HepG2 (cell line): Measurements from ENCODE around the gene MMD2. TPM values are rescaled to one million over a fixed set of nuclear protein-coding genes. Genes with fewer than 3 reads are reported as not detected.
A peak's percentile ranks its signal among the peaks of the same experiment; 100 is the strongest.

ENCODE experiments used
- AGO2 ChIP-seq: fragments of 200-400 bp; formaldehyde crosslinking; optimal IDR thresholded peaks from 2 replicates; pipeline ENCODE3; 2017; ENCODE audit warnings: mild to moderate bottlenecking, low read depth, low read length, moderate library complexity
- ARNT2 ChIP-seq: sonication (generic); formaldehyde crosslinking; IDR thresholded peaks from 2 replicates; pipeline ENCODE4 v1.8.0; 2022; ENCODE audit warnings: mild to moderate bottlenecking, low read depth, missing genetic modification reagents, moderate library complexity
- CBX5 ChIP-seq: sonication (generic); formaldehyde crosslinking; IDR thresholded peaks from 2 replicates; pipeline ENCODE4 v1.4.0; 2020; ENCODE audit warnings: missing genetic modification reagents, borderline replicate concordance
- DMAP1 ChIP-seq: IDR thresholded peaks from 2 replicates; pipeline ENCODE4 v1.6.1; 2016
- ERF ChIP-seq: IDR thresholded peaks from 2 replicates; pipeline ENCODE4 v1.6.1; 2018; ENCODE audit warnings: missing biosample characterization, missing genetic modification reagents
- FLYWCH1 ChIP-seq: sonication (generic); formaldehyde crosslinking; IDR thresholded peaks from 2 replicates; pipeline ENCODE4 v1.8.1; 2023; ENCODE audit warnings: mild to moderate bottlenecking, missing genetic modification reagents
- FOSL1 ChIP-seq: sonication (generic); formaldehyde crosslinking; IDR thresholded peaks from 2 replicates; pipeline ENCODE4 v1.9.0; 2021; ENCODE audit warnings: missing genetic modification reagents, borderline replicate concordance
- GABPB1 ChIP-seq: IDR thresholded peaks from 2 replicates; pipeline ENCODE4 v1.6.1; 2016; ENCODE audit warnings: mild to moderate bottlenecking, missing genetic modification reagents, moderate library complexity, missing compliant biosample characterization
- MAFF ChIP-seq: IDR thresholded peaks from 2 replicates; pipeline ENCODE4 v1.6.1; 2011; ENCODE audit warnings: low read depth, low read length, improper control_type of control experiment
- NFKB2 ChIP-seq: sonication (generic); formaldehyde crosslinking; IDR thresholded peaks from 2 replicates; pipeline ENCODE4 v1.4.0; 2020; ENCODE audit warnings: missing genetic modification reagents, borderline replicate concordance
- PLRG1 ChIP-seq: fragments of 450-650 bp; conservative IDR thresholded peaks from 2 replicates; pipeline ENCODE4 v1.6.1; 2016
- RBFOX2 ChIP-seq: fragments of 200-400 bp; formaldehyde crosslinking; IDR thresholded peaks from 2 replicates; pipeline ENCODE4 v1.6.1; 2017; ENCODE audit warnings: low read depth, mild to moderate bottlenecking, low read length
- RFX5 ChIP-seq: IDR thresholded peaks from 2 replicates; pipeline ENCODE4 v1.6.1; 2011; ENCODE audit warnings: low read depth, low read length, improper control_type of control experiment
- SATB2 ChIP-seq: sonication (generic); formaldehyde crosslinking; IDR thresholded peaks from 2 replicates; pipeline ENCODE4 v1.5.0; 2020; ENCODE audit warnings: missing genetic modification reagents
- SMAD3 ChIP-seq: sonication (generic); formaldehyde crosslinking; IDR thresholded peaks from 2 replicates; pipeline ENCODE4 v1.4.0; 2020; ENCODE audit warnings: missing genetic modification reagents
- SMARCE1 ChIP-seq: fragments of 450-650 bp; IDR thresholded peaks from 2 replicates; pipeline ENCODE4 v1.6.1; 2017; ENCODE audit warnings: borderline replicate concordance
- TAF1 ChIP-seq: sonication (generic); formaldehyde crosslinking; IDR thresholded peaks from 2 replicates; pipeline ENCODE4 v1.4.0; 2020; ENCODE audit warnings: missing genetic modification reagents
- YEATS4 ChIP-seq: sonication (generic); formaldehyde crosslinking; IDR thresholded peaks from 2 replicates; pipeline ENCODE4 v1.4.0; 2020; ENCODE audit warnings: missing genetic modification reagents, borderline replicate concordance
- ZBTB3 ChIP-seq: sonication (generic); formaldehyde crosslinking; IDR thresholded peaks from 2 replicates; pipeline ENCODE4 v1.4.0; 2020; ENCODE audit warnings: low read depth, mild to moderate bottlenecking, moderate library complexity, missing genetic modification reagents, borderline replicate concordance
- ZHX1 ChIP-seq: sonication (generic); formaldehyde crosslinking; IDR thresholded peaks from 2 replicates; pipeline ENCODE4 v1.8.1; 2022; ENCODE audit warnings: low read depth, mild to moderate bottlenecking, missing genetic modification reagents
- ZNF264 ChIP-seq: sonication (generic); formaldehyde crosslinking; IDR thresholded peaks from 2 replicates; pipeline ENCODE4 v1.4.0; 2020; ENCODE audit warnings: missing genetic modification reagents
- ZNF317 ChIP-seq: sonication (generic); formaldehyde crosslinking; IDR thresholded peaks from 2 replicates; pipeline ENCODE4 v1.5.0; 2020; ENCODE audit warnings: mild to moderate bottlenecking, missing genetic modification reagents
- ZNF431 ChIP-seq: sonication (generic); formaldehyde crosslinking; IDR thresholded peaks from 2 replicates; pipeline ENCODE4 v1.9.0; 2022; ENCODE audit warnings: missing genetic modification reagents, low read depth, mild to moderate bottlenecking, borderline replicate concordance
- ZNF44 ChIP-seq: sonication (generic); formaldehyde crosslinking; IDR thresholded peaks from 2 replicates; pipeline ENCODE4 v1.5.1; 2020; ENCODE audit warnings: mild to moderate bottlenecking, missing genetic modification reagents
- ZNF598 ChIP-seq: sonication (generic); formaldehyde crosslinking; IDR thresholded peaks from 2 replicates; pipeline ENCODE4 v1.5.1; 2020; ENCODE audit warnings: mild to moderate bottlenecking, missing genetic modification reagents, borderline replicate concordance
- ZNF879 ChIP-seq: sonication (generic); formaldehyde crosslinking; IDR thresholded peaks from 2 replicates; pipeline ENCODE4 v1.8.1; 2023; ENCODE audit warnings: missing genetic modification reagents
- ZSCAN22 ChIP-seq: sonication (generic); formaldehyde crosslinking; IDR thresholded peaks from 2 replicates; pipeline ENCODE4 v1.4.0; 2020; ENCODE audit warnings: mild to moderate bottlenecking, missing genetic modification reagents
- polyA plus RNA-seq, 8 experiments: library from polyadenylated mRNA; depleted of rRNA in 3 of 8; stranded (reverse) in 7 of 8; unstranded in 1 of 8; fragments of >200 nt; fragmentation: Illumina TruSeq in 4 of 8; extraction: Trizol in 4 of 8; gene quantifications; 2 replicates each; pipeline versions ENCODE4 v1.2.1 to v1.2.3, GENCODE V29; 2011 to 2016; ENCODE audit warnings: low read depth in 4 of 8, missing spikeins in 1 of 8, mixed read lengths in 1 of 8; ENCODE audit not compliant: insufficient read depth in 1 of 8
- total RNA-seq, 5 experiments: library from RNA; depleted of rRNA; stranded (reverse); fragments of >200 nt; fragmentation: Illumina TruSeq; extraction: Trizol; gene quantifications; 2 replicates each; pipeline ENCODE4 v1.2.3, GENCODE V29; 2016; ENCODE audit warnings: low read depth in 1 of 5
- TF ChIP-seq, protein P1 (sequence below): sonication (generic); formaldehyde crosslinking; conservative IDR thresholded peaks from 2 replicates; pipeline ENCODE4 v1.5.0; 2020; ENCODE audit warnings: missing genetic modification reagents
- TF ChIP-seq, protein P2 (sequence below): IDR thresholded peaks from 2 replicates; pipeline ENCODE4 v1.6.1; 2016; ENCODE audit warnings: missing compliant biosample characterization, missing genetic modification reagents, borderline replicate concordance

Gene MMD2
- total and polyA plus RNA-seq, 2 of the 13 experiments (the other 11 are each of a cell fraction or from before 2014, with no cell fraction given): not detected

DNA sequence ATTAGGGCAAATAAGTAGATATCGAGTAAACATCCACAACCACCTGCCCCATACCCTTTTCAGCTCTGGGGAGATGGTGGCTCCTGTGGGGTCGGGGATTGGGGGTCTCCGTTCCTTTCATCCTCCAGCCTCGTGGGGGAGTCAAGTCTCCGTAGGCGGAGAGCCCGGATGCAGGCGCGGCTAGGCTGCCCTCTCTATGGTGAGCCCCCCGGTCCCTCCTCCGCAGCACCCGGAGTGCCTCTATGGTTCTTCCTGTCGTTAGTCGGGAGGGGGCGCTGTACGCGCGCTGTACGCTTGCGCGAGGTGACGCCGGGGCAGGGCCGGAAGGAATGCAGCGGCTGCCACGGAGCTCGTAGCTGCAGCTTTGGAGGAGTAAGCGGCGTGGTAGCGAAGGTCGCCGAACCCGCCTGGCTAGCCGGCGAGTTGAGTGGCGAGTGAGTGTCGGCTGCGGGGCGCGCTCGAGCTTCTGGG is 14.8 kb upstream of the MMD2 start (continued):
- TF ChIP-seq ZBTB3 (CRISPR knock-in tag): no peak
- TF ChIP-seq, protein P1, sequence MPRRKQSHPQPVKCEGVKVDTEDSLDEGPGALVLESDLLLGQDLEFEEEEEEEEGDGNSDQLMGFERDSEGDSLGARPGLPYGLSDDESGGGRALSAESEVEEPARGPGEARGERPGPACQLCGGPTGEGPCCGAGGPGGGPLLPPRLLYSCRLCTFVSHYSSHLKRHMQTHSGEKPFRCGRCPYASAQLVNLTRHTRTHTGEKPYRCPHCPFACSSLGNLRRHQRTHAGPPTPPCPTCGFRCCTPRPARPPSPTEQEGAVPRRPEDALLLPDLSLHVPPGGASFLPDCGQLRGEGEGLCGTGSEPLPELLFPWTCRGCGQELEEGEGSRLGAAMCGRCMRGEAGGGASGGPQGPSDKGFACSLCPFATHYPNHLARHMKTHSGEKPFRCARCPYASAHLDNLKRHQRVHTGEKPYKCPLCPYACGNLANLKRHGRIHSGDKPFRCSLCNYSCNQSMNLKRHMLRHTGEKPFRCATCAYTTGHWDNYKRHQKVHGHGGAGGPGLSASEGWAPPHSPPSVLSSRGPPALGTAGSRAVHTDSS (CRISPR knock-in tag): no peak
- no peak for TF ChIP-seq RFX5
- 0 out of 2 replicates have a peak, but pooled peaks have one; percentile 41 for TF ChIP-seq ZNF44 (CRISPR knock-in tag)
- no peak for TF ChIP-seq SMAD3 (CRISPR knock-in tag)
- no peak for TF ChIP-seq MAFF
- TF ChIP-seq SMARCE1: no peak
- peak; percentile 81 for TF ChIP-seq DMAP1 (CRISPR knock-in tag)
- peak; percentile 58; the same call in 1 of the 2 replicates for TF ChIP-seq YEATS4 (CRISPR knock-in tag)
- peak; percentile 90 for TF ChIP-seq RBFOX2
- TF ChIP-seq ZNF264: peak; percentile 75; the same call in 1 of the 2 replicates
- 0 out of 2 replicates have a peak, but pooled peaks have one; percentile 67 for TF ChIP-seq ZHX1 (CRISPR knock-in tag)
- peak; percentile 43; the same call in 1 of the 2 replicates for TF ChIP-seq ARNT2 (CRISPR knock-in tag)
- no peak for TF ChIP-seq ZSCAN22
- TF ChIP-seq FLYWCH1 (CRISPR knock-in tag): no peak
- TF ChIP-seq CBX5 (CRISPR knock-in tag): peak; percentile 64; the same call in 1 of the 2 replicates
- TF ChIP-seq ZNF879 (CRISPR knock-in tag): 0 out of 2 replicates have a peak, but pooled peaks have one; percentile 14
- no peak for TF ChIP-seq ZNF431
- TF ChIP-seq, protein P2, sequence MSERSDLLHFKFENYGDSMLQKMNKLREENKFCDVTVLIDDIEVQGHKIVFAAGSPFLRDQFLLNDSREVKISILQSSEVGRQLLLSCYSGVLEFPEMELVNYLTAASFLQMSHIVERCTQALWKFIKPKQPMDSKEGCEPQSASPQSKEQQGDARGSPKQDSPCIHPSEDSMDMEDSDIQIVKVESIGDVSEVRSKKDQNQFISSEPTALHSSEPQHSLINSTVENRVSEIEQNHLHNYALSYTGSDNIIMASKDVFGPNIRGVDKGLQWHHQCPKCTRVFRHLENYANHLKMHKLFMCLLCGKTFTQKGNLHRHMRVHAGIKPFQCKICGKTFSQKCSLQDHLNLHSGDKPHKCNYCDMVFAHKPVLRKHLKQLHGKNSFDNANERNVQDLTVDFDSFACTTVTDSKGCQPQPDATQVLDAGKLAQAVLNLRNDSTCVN: no peak
- no peak for TF ChIP-seq NFKB2 (CRISPR knock-in tag)
- peak; percentile 88 for TF ChIP-seq GABPB1 (CRISPR knock-in tag)
- no peak for TF ChIP-seq ZNF598
- TF ChIP-seq ZNF317 (CRISPR knock-in tag): peak; percentile 52; the same call in 1 of the 2 replicates
- no peak for TF ChIP-seq PLRG1
- TF ChIP-seq TAF1: peak; percentile 66
- TF ChIP-seq AGO2: no peak
- TF ChIP-seq ERF (CRISPR knock-in tag): no peak
- TF ChIP-seq FOSL1 (CRISPR knock-in tag): no peak
- TF ChIP-seq SATB2 (CRISPR knock-in tag): no peak
